Activated T-cell treated with anti-CD3 and anti-CD28 coated beads, Interleukin-2, amount 50 U/mL, for 4 hours (primary cell): Measurements from ENCODE around the gene CTPS2. TPM values are rescaled to one million over a fixed set of nuclear protein-coding genes. Genes with fewer than 3 reads are reported as not detected.

Experiments
- ATAC-seq, 2 donors: fragments of 200-7000 bp; cut with Tn5 transposase; one replicate each; pipeline ENCODE4 v1.10.0; 2021
- DNase-seq: peaks from one replicate; pipeline ENCODE4 v3.0.0-alpha.2; 2020
- H3K27me3 Mint-ChIP-seq: one replicate; pipeline ENCODE4 v1.8.0; 2021; ENCODE audit warnings: low read depth, mixed read lengths
- H3K36me3 Mint-ChIP-seq: one replicate; pipeline ENCODE4 v1.8.0; 2022; ENCODE audit warnings: mixed read lengths; ENCODE audit not compliant: insufficient read depth
- H3K4me1 Mint-ChIP-seq: one replicate; pipeline ENCODE4 v1.8.0; 2021; ENCODE audit warnings: low read depth, mixed read lengths
- H3K4me3 Mint-ChIP-seq: one replicate; pipeline ENCODE4 v1.8.0; 2021; ENCODE audit warnings: mild to moderate bottlenecking, moderate library complexity, mixed read lengths
- H3K9me3 Mint-ChIP-seq: one replicate; pipeline ENCODE4 v1.8.0; 2021; ENCODE audit warnings: mixed read lengths
- total RNA-seq, 3 donors: library from RNA; stranded (reverse); gene quantifications; one replicate each; pipeline ENCODE4 v1.2.1, GENCODE V29; 2021

The CTPS2 gene
- total RNA-seq, 3 donors from 2014 or later, result 1.2 to 2.6 (median 1.5) TPM

GRCh38 chrX:16558489-16558888, 154.0 kb downstream of the CTPS2 start:
- DNase-seq, result no peak
- Mint-ChIP-seq H3K27me3 (no peaks in the 10 kb centered on the region), H3K4me3 (no peak overlapping the region), H3K36me3 (no peaks in the 10 kb centered on the region), H3K4me1 (peaks cover 8% of the 10 kb centered on the region), H3K9me3 (no peaks in the 10 kb centered on the region)
- no peak for ATAC-seq

- Mint-ChIP-seq H3K4me1 (no peaks in the 10 kb centered on the region), H3K27me3 (no peaks in the 10 kb centered on the region), H3K4me3 (no peak overlapping the region), H3K36me3 (no peaks in the 10 kb centered on the region), H3K9me3 (no peaks in the 10 kb centered on the region)
- no peak for DNase-seq
- ATAC-seq, result no peak
Measured at GRCh38 chrX:16552546-16552945, 159.9 kb downstream of the CTPS2 start.

- no peaks in the 10 kb centered on the region for H3K4me1 Mint-ChIP-seq
- DNase-seq (no peak), ATAC-seq (no peak)
- no peaks in the 10 kb centered on the region for H3K9me3 Mint-ChIP-seq
- no peaks in the 10 kb centered on the region for H3K36me3 Mint-ChIP-seq
- H3K4me3 Mint-ChIP-seq, result no peak overlapping the region
- H3K27me3 Mint-ChIP-seq, result no peaks in the 10 kb centered on the region
Measured at GRCh38 chrX:16547644-16548043, 164.8 kb downstream of the CTPS2 start.

- DNase-seq, result no peak
- no peaks in the 10 kb centered on the region for H3K36me3 Mint-ChIP-seq
- no peaks in the 10 kb centered on the region for H3K9me3 Mint-ChIP-seq
- H3K27me3 Mint-ChIP-seq, result no peaks in the 10 kb centered on the region
- no peaks in the 10 kb centered on the region for H3K4me1 Mint-ChIP-seq
- no peak for ATAC-seq
- no peak overlapping the region for H3K4me3 Mint-ChIP-seq
Measured at GRCh38 chrX:16544969-16545368, 167.5 kb downstream of the CTPS2 start.

Other genes starting within 250 kb of the CTPS2 start
- not detected for gene S100G, start 62.5 kb downstream of the CTPS2 start, total RNA-seq
- gene SYAP1, start 6.9 kb upstream of the CTPS2 start, total RNA-seq, result 10 to 100 TPM; 16.7 to 28.6 (median 19.3) TPM
- gene TXLNG, start 73.8 kb upstream of the CTPS2 start, total RNA-seq, result 10 to 100 TPM; 30.6 to 46.1 (median 31.3) TPM
- 100 to 1,000 TPM in 2 of 3 donors, 10 to 100 TPM in 1; 94.4 to 119 (median 115) TPM for gene RBBP7, start 157.7 kb upstream of the CTPS2 start, total RNA-seq
- under 1 TPM in 2 of 3 donors, not detected in 1; 0.03 to 0.05 TPM for gene REPS2, start 234.0 kb upstream of the CTPS2 start, total RNA-seq